ENCODE measurements around the gene CLSTN2. TPM values are rescaled to one million over a fixed set of nuclear protein-coding genes. Genes with fewer than 3 reads are reported as not detected.

CLSTN2 gene
- total and polyA plus RNA-seq, 2 of the 4 experiments (the other 2 are of a cell fraction): under 0.01 to 0.07 TPM

DNA sequence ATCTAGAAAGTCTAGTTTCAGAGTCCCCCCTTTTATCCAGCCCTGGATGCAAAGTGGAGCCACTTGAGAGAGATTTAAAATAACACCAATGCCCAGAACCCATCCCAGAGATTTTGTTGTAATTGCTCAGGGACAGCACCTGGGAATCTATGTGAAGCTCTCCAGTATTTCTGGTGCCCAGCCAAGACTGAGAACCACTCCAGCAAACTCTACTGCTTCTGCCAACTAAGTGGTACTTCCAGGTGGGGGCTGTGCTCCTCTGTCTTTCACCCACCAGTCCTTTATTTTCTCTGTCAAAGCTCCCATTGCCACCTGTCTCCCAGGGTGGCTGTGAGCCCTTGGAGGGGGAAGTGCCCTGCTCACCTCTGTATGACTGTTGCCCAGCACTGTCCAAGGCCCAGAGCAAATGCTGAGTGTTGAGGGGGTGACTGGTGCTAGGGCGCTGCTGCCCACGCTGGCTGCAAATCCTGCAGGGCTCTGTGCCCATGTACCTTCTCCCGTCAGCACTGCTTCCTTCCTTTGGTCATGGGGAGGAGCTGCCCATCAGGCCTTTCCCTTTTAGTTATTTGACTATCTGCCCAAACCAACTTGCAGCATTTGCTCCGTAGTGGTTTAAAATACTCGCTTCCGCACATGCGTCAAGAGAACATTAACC lies 9.4 kb downstream of the CLSTN2 start:
- Histone ChIP-seq H2BK15ac (ENCODE audit: low read depth, low read length) (no peak overlapping the region), H3K9me3 (ENCODE audit: control insufficient read depth, insufficient read depth, low read length) (no peaks in the 10 kb centered on the region), H3K56ac (ENCODE audit: extremely low read depth, insufficient read depth, low read length) (no peak overlapping the region), H4K20me1 (ENCODE audit: insufficient read depth, low read length) (no peaks in the 10 kb centered on the region), H3K27ac (ENCODE audit: insufficient read depth, low read length) (no peak overlapping the region), H3K4me3 (ENCODE audit: insufficient read depth, low read depth, low read length) (no peak overlapping the region), H2AK9ac (replicated peaks; ENCODE audit: low read depth, low read length, poor library complexity) (no peak overlapping the region), H3K23ac (ENCODE audit: low read depth, low read length) (no peak overlapping the region), H2BK20ac (ENCODE audit: low read depth, low read length) (no peak overlapping the region), H3K9me1 (ENCODE audit: insufficient read depth, low read length) (no peaks in the 10 kb centered on the region), H4K8ac (ENCODE audit: low read depth in 2 of 2, low read length in 2 of 2) (no peak overlapping the region), H2AFZ (replicated peaks; ENCODE audit: low read length, poor library complexity) (no peak overlapping the region), H3K4me1 (ENCODE audit: control insufficient read depth, insufficient read depth, low read length) (no peaks in the 10 kb centered on the region), H2BK120ac (ENCODE audit: low read depth, low read length) (no peak overlapping the region), H3K4me2 (ENCODE audit: low read depth, low read length) (no peak overlapping the region), H4K5ac (ENCODE audit: low read depth, low read length) (no peak overlapping the region), H2BK5ac (ENCODE audit: low read depth, low read length, poor library complexity, severe bottlenecking) (no peak overlapping the region), H3K4ac (ENCODE audit: low read depth, low read length) (no peak overlapping the region), H3K18ac (ENCODE audit: low read depth, low read length) (no peak overlapping the region), H3K79me1 (ENCODE audit: low read depth in 1 of 2, low read length in 2 of 2) (no peaks in the 10 kb centered on the region), H4K91ac (ENCODE audit: insufficient read depth, low read depth, low read length) (no peak overlapping the region), H2AK5ac (ENCODE audit: low read depth, low read length) (no peak overlapping the region), H3K9ac (ENCODE audit: low read depth, low read length) (no peak overlapping the region), H3K36me3 (ENCODE audit: control insufficient read depth, insufficient read depth, low read length) (no peaks in the 10 kb centered on the region), H3K14ac (replicated peaks; ENCODE audit: low read depth, low read length) (no peak overlapping the region), H3K27me3 (ENCODE audit: control insufficient read depth, insufficient read depth, low read length) (no peaks in the 10 kb centered on the region)
- TF ChIP-seq SMC3 (IDR thresholded peaks at IDR 0.05; ENCODE audit: low read depth, low read length) (no peak), RFX5 (IDR thresholded peaks at IDR 0.05; ENCODE audit: low read depth, low read length) (no peak), RCOR1 (IDR thresholded peaks at IDR 0.05; ENCODE audit: insufficient replicate concordance, low read length) (no peak), BHLHE40 (IDR thresholded peaks at IDR 0.05; ENCODE audit: low read depth, low read length) (no peak), NFE2L2 (IDR thresholded peaks at IDR 0.05; ENCODE audit: low read depth, low read length) (no peak), RAD21 (IDR thresholded peaks at IDR 0.05; ENCODE audit: low read length) (no peak), FOS (IDR thresholded peaks at IDR 0.05; ENCODE audit: low read depth, low read length) (no peak), MXI1 (IDR thresholded peaks at IDR 0.05; ENCODE audit: borderline replicate concordance, low read depth, low read length) (no peak), MAFK (IDR thresholded peaks at IDR 0.05; ENCODE audit: low read depth, low read length) (no peak), POLR2A (IDR thresholded peaks at IDR 0.05; ENCODE audit: low read depth, low read length) (no peak), MAZ (IDR thresholded peaks at IDR 0.05; ENCODE audit: borderline replicate concordance, low read depth, low read length) (no peak), CEBPB (IDR thresholded peaks at IDR 0.05; ENCODE audit: low read depth, low read length) (no peak), CHD1 (IDR thresholded peaks at IDR 0.05; ENCODE audit: low read depth, low read length) (no peak)
- TF ChIP-seq, protein P1, sequence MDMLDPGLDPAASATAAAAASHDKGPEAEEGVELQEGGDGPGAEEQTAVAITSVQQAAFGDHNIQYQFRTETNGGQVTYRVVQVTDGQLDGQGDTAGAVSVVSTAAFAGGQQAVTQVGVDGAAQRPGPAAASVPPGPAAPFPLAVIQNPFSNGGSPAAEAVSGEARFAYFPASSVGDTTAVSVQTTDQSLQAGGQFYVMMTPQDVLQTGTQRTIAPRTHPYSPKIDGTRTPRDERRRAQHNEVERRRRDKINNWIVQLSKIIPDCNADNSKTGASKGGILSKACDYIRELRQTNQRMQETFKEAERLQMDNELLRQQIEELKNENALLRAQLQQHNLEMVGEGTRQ (IDR thresholded peaks at IDR 0.05; ENCODE audit: low read depth, low read length): no peak
- TF ChIP-seq, protein P2, sequence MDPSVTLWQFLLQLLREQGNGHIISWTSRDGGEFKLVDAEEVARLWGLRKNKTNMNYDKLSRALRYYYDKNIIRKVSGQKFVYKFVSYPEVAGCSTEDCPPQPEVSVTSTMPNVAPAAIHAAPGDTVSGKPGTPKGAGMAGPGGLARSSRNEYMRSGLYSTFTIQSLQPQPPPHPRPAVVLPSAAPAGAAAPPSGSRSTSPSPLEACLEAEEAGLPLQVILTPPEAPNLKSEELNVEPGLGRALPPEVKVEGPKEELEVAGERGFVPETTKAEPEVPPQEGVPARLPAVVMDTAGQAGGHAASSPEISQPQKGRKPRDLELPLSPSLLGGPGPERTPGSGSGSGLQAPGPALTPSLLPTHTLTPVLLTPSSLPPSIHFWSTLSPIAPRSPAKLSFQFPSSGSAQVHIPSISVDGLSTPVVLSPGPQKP (IDR thresholded peaks at IDR 0.05; ENCODE audit: borderline replicate concordance, low read depth, low read length): no peak
- TF ChIP-seq, protein P3, sequence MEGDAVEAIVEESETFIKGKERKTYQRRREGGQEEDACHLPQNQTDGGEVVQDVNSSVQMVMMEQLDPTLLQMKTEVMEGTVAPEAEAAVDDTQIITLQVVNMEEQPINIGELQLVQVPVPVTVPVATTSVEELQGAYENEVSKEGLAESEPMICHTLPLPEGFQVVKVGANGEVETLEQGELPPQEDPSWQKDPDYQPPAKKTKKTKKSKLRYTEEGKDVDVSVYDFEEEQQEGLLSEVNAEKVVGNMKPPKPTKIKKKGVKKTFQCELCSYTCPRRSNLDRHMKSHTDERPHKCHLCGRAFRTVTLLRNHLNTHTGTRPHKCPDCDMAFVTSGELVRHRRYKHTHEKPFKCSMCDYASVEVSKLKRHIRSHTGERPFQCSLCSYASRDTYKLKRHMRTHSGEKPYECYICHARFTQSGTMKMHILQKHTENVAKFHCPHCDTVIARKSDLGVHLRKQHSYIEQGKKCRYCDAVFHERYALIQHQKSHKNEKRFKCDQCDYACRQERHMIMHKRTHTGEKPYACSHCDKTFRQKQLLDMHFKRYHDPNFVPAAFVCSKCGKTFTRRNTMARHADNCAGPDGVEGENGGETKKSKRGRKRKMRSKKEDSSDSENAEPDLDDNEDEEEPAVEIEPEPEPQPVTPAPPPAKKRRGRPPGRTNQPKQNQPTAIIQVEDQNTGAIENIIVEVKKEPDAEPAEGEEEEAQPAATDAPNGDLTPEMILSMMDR (conservative IDR thresholded peaks at IDR 0.05; ENCODE audit: low read depth, low read length): no peak
- ATAC-seq (ENCODE audit: low read depth) (no peak), DNase-seq (no peak)
- ChIA-PET CTCF (no interaction called here), POLR2A (ENCODE audit: unreplicated experiment) (no interaction called here)
- in situ Hi-C loops (cut with MboI; ENCODE audit: low sequenced_read_pairs) (loop anchor here (25.0 kb wide), 1 partner anchor 918 kb away; no protein-coding TSS in a partner anchor), intact Hi-C loops (cut with micrococcal nuclease) (no loop called here), dilution Hi-C loops (cut with HindIII; ENCODE audit: low sequenced_read_pairs, unreplicated experiment) (no loop called here)
- BruUV-seq (replicated peaks): no TSS peak
- 71% methylated on average over 6 of the region's 7 CpGs; no CpG with 5 or more reads in 1 of the 2 experiments for WGBS, 2 experiments (ENCODE audit: extremely low coverage in 2 of 2, insufficient read length in 1 of 2)

Data from IMR-90 (cell line).